IMR-90 (cell line): ENCODE data around the gene KRTAP10-10.

Experiments
- BHLHE40 ChIP-seq: fragments of 150-350 bp; IDR thresholded peaks from 2 replicates; pipeline ENCODE4 v1.6.1; 2016; ENCODE audit warnings: mild to moderate bottlenecking, low read depth, low read length
- CEBPB ChIP-seq: IDR thresholded peaks from 2 replicates; pipeline ENCODE4 v1.6.1; 2012; ENCODE audit warnings: low read depth, low read length, improper control_type of control experiment
- CHD1 ChIP-seq: IDR thresholded peaks from 2 replicates; pipeline ENCODE4 v1.6.1; 2012; ENCODE audit warnings: low read depth, low read length, improper control_type of control experiment
- CTCF ChIP-seq: conservative IDR thresholded peaks from 2 replicates; pipeline ENCODE4 v1.5.1; 2012; ENCODE audit warnings: mild to moderate bottlenecking, low read depth, low read length, improper control_type of control experiment
- MAZ ChIP-seq: IDR thresholded peaks from 2 replicates; pipeline ENCODE4 v1.6.1; 2012; ENCODE audit warnings: low read depth, mild to moderate bottlenecking, low read length, improper control_type of control experiment, moderate library complexity, borderline replicate concordance
- MXI1 ChIP-seq: IDR thresholded peaks from 2 replicates; pipeline ENCODE4 v1.6.1; 2012; ENCODE audit warnings: low read depth, mild to moderate bottlenecking, low read length, moderate library complexity, borderline replicate concordance
- NFE2L2 ChIP-seq: fragments of 150-350 bp; IDR thresholded peaks from 2 replicates; pipeline ENCODE4 v1.6.1; 2016; ENCODE audit warnings: low read depth, mild to moderate bottlenecking, low read length
- POLR2A ChIP-seq: IDR thresholded peaks from 2 replicates; pipeline ENCODE4 v1.6.1; 2012; ENCODE audit warnings: mild to moderate bottlenecking, low read depth, low read length
- RFX5 ChIP-seq: IDR thresholded peaks from 2 replicates; pipeline ENCODE4 v1.8.0; 2012; ENCODE audit warnings: low read depth, mild to moderate bottlenecking, low read length, moderate library complexity
- SMC3 ChIP-seq: fragments of 150-350 bp; IDR thresholded peaks from 2 replicates; pipeline ENCODE4 v1.6.1; 2016; ENCODE audit warnings: low read depth, mild to moderate bottlenecking, antibody characterized with exemption, low read length, moderate library complexity
- USF2 ChIP-seq: fragments of 150-350 bp; IDR thresholded peaks from 2 replicates; pipeline ENCODE4 v1.6.1; 2017; ENCODE audit warnings: mild to moderate bottlenecking, antibody characterized with exemption, low read length, low read depth

DNA sequence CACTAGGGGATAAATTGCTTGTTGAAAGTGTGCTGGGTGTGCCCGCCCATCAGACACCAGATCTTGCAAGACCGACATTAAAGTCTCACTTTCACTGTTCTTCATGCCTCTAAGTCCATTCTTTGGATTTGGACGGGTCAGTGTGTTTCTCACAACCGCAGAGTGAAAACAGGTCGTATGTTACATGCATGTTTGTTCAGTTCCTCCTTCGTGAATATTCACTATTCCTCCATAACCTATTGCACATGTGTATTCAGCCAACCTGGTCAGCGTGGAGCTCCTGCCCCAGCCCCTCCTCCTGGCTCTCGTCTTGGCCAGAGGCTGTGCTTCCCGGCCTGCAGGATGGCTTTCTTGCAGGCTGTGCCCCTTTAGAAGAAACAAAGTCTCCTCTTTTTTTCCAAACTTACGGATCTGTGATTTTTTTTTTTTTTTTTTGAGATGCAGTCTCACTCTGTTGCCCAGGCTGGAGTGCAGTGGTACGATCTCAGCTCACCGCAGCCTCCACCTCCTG is 42.7 kb upstream of the KRTAP10-10 start:
- TF ChIP-seq SMC3, result no peak
- no peak for TF ChIP-seq MXI1
- no peak for TF ChIP-seq POLR2A
- no peak for TF ChIP-seq CTCF
- TF ChIP-seq CEBPB, result no peak
- TF ChIP-seq MAZ, result no peak
- TF ChIP-seq USF2, result no peak
- TF ChIP-seq CHD1, result no peak
- no peak for TF ChIP-seq NFE2L2
- TF ChIP-seq BHLHE40, result no peak
- TF ChIP-seq RFX5, result no peak
